HT-29 (cell line): ENCODE data around the gene FGFRL1. TPM values are rescaled to one million over a fixed set of nuclear protein-coding genes. Genes with fewer than 3 reads are reported as not detected.

ENCODE experiments used
- DNase-seq: peaks from one replicate; pipeline ENCODE4 v3.0.0-alpha.2; 2015; ENCODE audit warnings: low spot score
- total RNA-seq: library from RNA; depleted of rRNA; stranded (reverse); fragments of >200 nt; shearing (Covaris generic); gene quantifications from 2 replicates; pipeline ENCODE4 v1.2.3, GENCODE V29; 2014

FGFRL1 gene
- total RNA-seq, 1 experiment from 2014 or later: 76.9 TPM

GRCh38 chr4:1038948-1039492 lies 27.6 kb downstream of the FGFRL1 start:
- DNase-seq: no peak

GRCh38 chr4:1039493-1040343 lies 28.3 kb downstream of the FGFRL1 start:
- DNase-seq: peak; percentile 57

- DNase-seq: no peak
Measured at GRCh38 chr4:1040344-1041146, 29.1 kb downstream of the FGFRL1 start.

GRCh38 chr4:1041147-1041935 lies 29.9 kb downstream of the FGFRL1 start:
- DNase-seq: peak; percentile 51

GRCh38 chr4:1041936-1042330 lies 30.5 kb downstream of the FGFRL1 start:
- no peak for DNase-seq

- no peak for DNase-seq
Measured at GRCh38 chr4:1042352-1043055, 31.1 kb downstream of the FGFRL1 start.

GRCh38 chr4:1043162-1043561 lies 31.7 kb downstream of the FGFRL1 start:
- no peak for DNase-seq

- DNase-seq: peak; percentile 78
Measured at GRCh38 chr4:1043651-1044468, 32.4 kb downstream of the FGFRL1 start.

- DNase-seq: no peak
Measured at GRCh38 chr4:1044469-1045192, 33.2 kb downstream of the FGFRL1 start.

GRCh38 chr4:1045193-1045594 lies 33.8 kb downstream of the FGFRL1 start:
- no peak for DNase-seq

- no peak for DNase-seq
Measured at GRCh38 chr4:1045595-1046201, 34.3 kb downstream of the FGFRL1 start.

GRCh38 chr4:1046581-1047011 lies 35.2 kb downstream of the FGFRL1 start:
- peak; percentile 64 for DNase-seq

GRCh38 chr4:1047106-1047975 lies 35.9 kb downstream of the FGFRL1 start:
- no peak for DNase-seq

GRCh38 chr4:1047976-1048772 lies 36.7 kb downstream of the FGFRL1 start:
- DNase-seq: no peak

GRCh38 chr4:1048773-1049590 lies 37.6 kb downstream of the FGFRL1 start:
- DNase-seq: no peak

- no peak for DNase-seq
Measured at GRCh38 chr4:1049591-1049905, 38.1 kb downstream of the FGFRL1 start.
